HEK293 (cell line): ENCODE data around the gene FBXO2.

Experiments used
- ELK4 ChIP-seq: IDR thresholded peaks from 2 replicates; pipeline ENCODE4 v1.6.1; 2011; ENCODE audit warnings: mild to moderate bottlenecking, low read depth, low read length, borderline replicate concordance
- KLF1 ChIP-seq: fragments of 450-650 bp; formaldehyde crosslinking; IDR thresholded peaks from 2 replicates; pipeline ENCODE4 v1.5.1; 2016; ENCODE audit warnings: missing biosample characterization, missing genetic modification characterization
- RBAK ChIP-seq: fragments of 450-650 bp; formaldehyde crosslinking; IDR thresholded peaks from 2 replicates; pipeline ENCODE4 v1.5.1; 2016; ENCODE audit warnings: missing biosample characterization, missing genetic modification characterization
- YY1 ChIP-seq: fragments of 450-650 bp; formaldehyde crosslinking; IDR thresholded peaks from 2 replicates; pipeline ENCODE4 v1.5.1; 2018; ENCODE audit warnings: missing biosample characterization, missing genetic modification characterization
- ZBTB8A ChIP-seq: fragments of 450-650 bp; formaldehyde crosslinking; IDR thresholded peaks from 2 replicates; pipeline ENCODE4 v1.5.1; 2016; ENCODE audit warnings: missing biosample characterization, missing genetic modification characterization
- ZNF132 ChIP-seq: fragments of 450-650 bp; formaldehyde crosslinking; IDR thresholded peaks from 2 replicates; pipeline ENCODE4 v1.5.1; 2017; ENCODE audit warnings: missing biosample characterization, missing genetic modification characterization, borderline replicate concordance
- TF ChIP-seq, protein P1 (sequence below): fragments of 450-650 bp; formaldehyde crosslinking; IDR thresholded peaks from 2 replicates; pipeline ENCODE4 v1.5.1; 2016; ENCODE audit warnings: missing biosample characterization, missing genetic modification characterization
- TF ChIP-seq, protein P2 (sequence below): fragments of 450-650 bp; formaldehyde crosslinking; IDR thresholded peaks from 2 replicates; pipeline ENCODE4 v1.5.1; 2016; ENCODE audit warnings: missing biosample characterization, missing genetic modification characterization
- TF ChIP-seq, protein P3 (sequence below): fragments of 450-650 bp; formaldehyde crosslinking; IDR thresholded peaks from 2 replicates; pipeline ENCODE4 v1.5.0; 2017; ENCODE audit warnings: missing biosample characterization, missing genetic modification characterization, borderline replicate concordance

DNA sequence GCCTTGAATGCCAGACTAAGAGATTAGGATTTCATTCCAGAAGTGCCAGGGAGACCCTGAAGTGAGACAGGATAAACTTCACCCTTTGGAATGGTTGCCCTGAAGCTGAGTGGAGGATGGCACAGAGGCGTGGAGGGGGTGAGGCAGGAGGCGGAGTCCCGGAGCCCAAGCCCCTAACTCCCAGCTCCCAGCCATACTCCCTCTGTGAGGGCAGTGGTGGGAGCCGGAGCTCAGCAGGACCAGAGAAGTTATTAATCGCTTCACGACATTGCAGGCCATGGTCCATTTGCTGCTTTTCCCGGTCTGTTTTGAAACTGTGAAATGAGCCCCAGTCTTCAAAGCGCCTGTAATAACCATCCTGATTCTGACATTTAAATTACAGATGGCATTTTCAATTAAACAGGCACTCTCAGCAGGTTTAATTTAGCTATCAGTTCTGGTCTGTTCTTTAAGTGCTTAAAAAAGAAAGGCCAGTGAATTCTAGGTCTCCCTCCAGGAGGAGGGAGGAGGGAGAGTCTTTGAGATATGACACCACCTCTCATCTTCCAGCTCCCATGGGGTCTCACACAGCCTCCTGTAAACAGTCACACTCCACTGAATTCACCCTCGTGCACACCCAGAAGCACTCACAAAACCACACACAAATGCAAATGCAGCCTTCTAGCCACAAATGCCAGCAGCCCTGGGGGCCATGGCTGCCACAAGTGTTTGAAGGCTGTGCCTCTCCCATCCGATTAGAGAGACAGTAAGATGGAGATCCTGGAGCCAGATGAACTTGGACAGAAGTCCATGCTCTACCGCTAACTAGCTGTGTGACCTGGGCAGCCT is 19.6 kb downstream of the FBXO2 start:
- TF ChIP-seq ZNF132 (tag by site-specific recombination) = no peak
- TF ChIP-seq, protein P1, sequence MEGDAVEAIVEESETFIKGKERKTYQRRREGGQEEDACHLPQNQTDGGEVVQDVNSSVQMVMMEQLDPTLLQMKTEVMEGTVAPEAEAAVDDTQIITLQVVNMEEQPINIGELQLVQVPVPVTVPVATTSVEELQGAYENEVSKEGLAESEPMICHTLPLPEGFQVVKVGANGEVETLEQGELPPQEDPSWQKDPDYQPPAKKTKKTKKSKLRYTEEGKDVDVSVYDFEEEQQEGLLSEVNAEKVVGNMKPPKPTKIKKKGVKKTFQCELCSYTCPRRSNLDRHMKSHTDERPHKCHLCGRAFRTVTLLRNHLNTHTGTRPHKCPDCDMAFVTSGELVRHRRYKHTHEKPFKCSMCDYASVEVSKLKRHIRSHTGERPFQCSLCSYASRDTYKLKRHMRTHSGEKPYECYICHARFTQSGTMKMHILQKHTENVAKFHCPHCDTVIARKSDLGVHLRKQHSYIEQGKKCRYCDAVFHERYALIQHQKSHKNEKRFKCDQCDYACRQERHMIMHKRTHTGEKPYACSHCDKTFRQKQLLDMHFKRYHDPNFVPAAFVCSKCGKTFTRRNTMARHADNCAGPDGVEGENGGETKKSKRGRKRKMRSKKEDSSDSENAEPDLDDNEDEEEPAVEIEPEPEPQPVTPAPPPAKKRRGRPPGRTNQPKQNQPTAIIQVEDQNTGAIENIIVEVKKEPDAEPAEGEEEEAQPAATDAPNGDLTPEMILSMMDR = no peak
- no peak for TF ChIP-seq YY1 (tag by site-specific recombination)
- TF ChIP-seq ELK4 = no peak
- TF ChIP-seq ZBTB8A (tag by site-specific recombination) = no peak
- TF ChIP-seq RBAK (tag by site-specific recombination) = no peak
- TF ChIP-seq, protein P2, sequence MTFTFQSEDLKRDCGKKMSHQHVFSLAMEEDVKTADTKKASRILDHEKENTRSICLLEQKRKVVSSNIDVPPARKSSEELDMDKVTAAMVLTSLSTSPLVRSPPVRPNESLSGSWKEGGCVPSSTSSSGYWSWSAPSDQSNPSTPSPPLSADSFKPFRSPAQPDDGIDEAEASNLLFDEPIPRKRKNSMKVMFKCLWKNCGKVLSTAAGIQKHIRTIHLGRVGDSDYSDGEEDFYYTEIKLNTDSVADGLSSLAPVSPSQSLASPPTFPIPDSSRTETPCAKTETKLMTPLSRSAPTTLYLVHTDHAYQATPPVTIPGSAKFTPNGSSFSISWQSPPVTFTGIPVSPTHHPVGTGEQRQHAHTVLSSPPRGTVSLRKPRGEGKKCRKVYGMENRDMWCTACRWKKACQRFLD = no peak
- TF ChIP-seq, protein P3, sequence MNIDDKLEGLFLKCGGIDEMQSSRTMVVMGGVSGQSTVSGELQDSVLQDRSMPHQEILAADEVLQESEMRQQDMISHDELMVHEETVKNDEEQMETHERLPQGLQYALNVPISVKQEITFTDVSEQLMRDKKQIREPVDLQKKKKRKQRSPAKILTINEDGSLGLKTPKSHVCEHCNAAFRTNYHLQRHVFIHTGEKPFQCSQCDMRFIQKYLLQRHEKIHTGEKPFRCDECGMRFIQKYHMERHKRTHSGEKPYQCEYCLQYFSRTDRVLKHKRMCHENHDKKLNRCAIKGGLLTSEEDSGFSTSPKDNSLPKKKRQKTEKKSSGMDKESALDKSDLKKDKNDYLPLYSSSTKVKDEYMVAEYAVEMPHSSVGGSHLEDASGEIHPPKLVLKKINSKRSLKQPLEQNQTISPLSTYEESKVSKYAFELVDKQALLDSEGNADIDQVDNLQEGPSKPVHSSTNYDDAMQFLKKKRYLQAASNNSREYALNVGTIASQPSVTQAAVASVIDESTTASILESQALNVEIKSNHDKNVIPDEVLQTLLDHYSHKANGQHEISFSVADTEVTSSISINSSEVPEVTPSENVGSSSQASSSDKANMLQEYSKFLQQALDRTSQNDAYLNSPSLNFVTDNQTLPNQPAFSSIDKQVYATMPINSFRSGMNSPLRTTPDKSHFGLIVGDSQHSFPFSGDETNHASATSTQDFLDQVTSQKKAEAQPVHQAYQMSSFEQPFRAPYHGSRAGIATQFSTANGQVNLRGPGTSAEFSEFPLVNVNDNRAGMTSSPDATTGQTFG (tag by site-specific recombination) = no peak
- TF ChIP-seq KLF1 (tag by site-specific recombination) = no peak
